Caco-2 (cell line): ENCODE data around the gene ASTN2. TPM values are rescaled to one million over a fixed set of nuclear protein-coding genes. Genes with fewer than 3 reads are reported as not detected.

Experiments used
- BruUV-seq: library from RNA; stranded (reverse); fragments of 400-500 nt; replicated peaks from 2 replicates; lab custom pipeline; 2021; lab: Mats Ljungman, UMichigan
- CTCF ChIA-PET: fragments of 300-600 bp; sonication (Branson Sonifier 250); formaldehyde crosslinking; loops from one replicate; lab custom pipeline; 2022; ENCODE audit warnings: antibody characterized with exemption; lab: Charles Lee
- POLR2A ChIA-PET: fragments of 300-600 bp; sonication (Branson Sonifier 250); formaldehyde crosslinking; loops from one replicate; lab custom pipeline; 2022; ENCODE audit warnings: antibody characterized with exemption; lab: Charles Lee
- DNase-seq, 2 experiments: peaks; one replicate each; pipeline versions ENCODE4 v3.0.0 to v3.0.0-alpha.2; 2020 to 2022
- H3K27me3 ChIP-seq: replicated peaks from 2 replicates; pipeline ENCODE4 v1.6.0; 2011; ENCODE audit warnings: low read length; ENCODE audit not compliant: control insufficient read depth, insufficient read depth
- H3K36me3 ChIP-seq: 2 replicates; pipeline ENCODE4 v1.5.1; 2011; ENCODE audit warnings: low read length; ENCODE audit not compliant: control insufficient read depth, insufficient read depth
- H3K4me1 ChIP-seq: fragments of 250-450 bp; sonication (Bioruptor Pico); 2 replicates; pipeline ENCODE4 v1.5.1; 2020; ENCODE audit warnings: mild to moderate bottlenecking
- H3K4me3 ChIP-seq: 2 replicates; pipeline ENCODE4 v1.5.1; 2011; ENCODE audit warnings: low read depth, mild to moderate bottlenecking, control low read depth, low read length
- H3K9me3 ChIP-seq: fragments of 250-450 bp; sonication (Bioruptor Pico); 2 replicates; pipeline ENCODE4 v1.5.1; 2020; ENCODE audit warnings: mild to moderate bottlenecking, moderate library complexity
- H3K27ac Mint-ChIP-seq: one replicate; pipeline ENCODE4 v1.8.0; 2022; ENCODE audit warnings: mixed read lengths; ENCODE audit not compliant: unreplicated experiment
- H3K27me3 Mint-ChIP-seq: one replicate; pipeline ENCODE4 v1.8.0; 2022; ENCODE audit warnings: mixed read lengths; ENCODE audit not compliant: insufficient read depth, unreplicated experiment
- H3K36me3 Mint-ChIP-seq: one replicate; pipeline ENCODE4 v1.8.0; 2022; ENCODE audit warnings: mild to moderate bottlenecking, mixed read lengths; ENCODE audit not compliant: insufficient read depth, unreplicated experiment
- H3K4me1 Mint-ChIP-seq: one replicate; pipeline ENCODE4 v1.8.0; 2022; ENCODE audit warnings: low read depth, mixed read lengths; ENCODE audit not compliant: unreplicated experiment
- H3K4me3 Mint-ChIP-seq: one replicate; pipeline ENCODE4 v1.8.0; 2022; ENCODE audit warnings: mild to moderate bottlenecking, moderate library complexity, mixed read lengths; ENCODE audit not compliant: unreplicated experiment
- H3K9me3 Mint-ChIP-seq: one replicate; pipeline ENCODE4 v1.8.0; 2022; ENCODE audit warnings: mixed read lengths; ENCODE audit not compliant: unreplicated experiment
- CTCF ChIP-seq, 2 experiments: fragments of 200-600 bp in 1 of 2; IDR thresholded peaks; 1 replicate in 1 of 2; 2 replicates in 1 of 2; pipeline versions ENCODE4 v1.5.1 to v1.8.0; 2011 to 2022; ENCODE audit warnings: antibody characterized with exemption in 1 of 2, control low read depth in 1 of 2, inconsistent platforms in 1 of 2, low read depth in 1 of 2, low read length in 1 of 2, mild to moderate bottlenecking in 1 of 2, moderate library complexity in 1 of 2; ENCODE audit not compliant: insufficient read depth in 1 of 2, severe bottlenecking in 1 of 2, unreplicated experiment in 1 of 2
- intact Hi-C: fragments of 100-400 bp; cut with micrococcal nuclease; formaldehyde crosslinking; loops from one replicate; pipeline ENCODE4 v1.10.0; 2022; ENCODE audit not compliant: unreplicated experiment
- total RNA-seq: library from RNA; stranded (reverse); gene quantifications from 2 replicates; pipeline ENCODE4 v1.2.3, GENCODE V29; 2022

Gene ASTN2
- total RNA-seq, 1 experiment from 2014 or later: 12.7 TPM

- no peaks in the 10 kb centered on the region for H3K9me3 Mint-ChIP-seq
- no peaks in the 10 kb centered on the region for H3K36me3 ChIP-seq
- H3K4me1 ChIP-seq: peaks cover 20% of the 10 kb centered on the region
- no peak for DNase-seq
- no peaks in the 10 kb centered on the region for H3K27me3 Mint-ChIP-seq
- BruUV-seq: no TSS peak
- ChIA-PET CTCF (no interaction called here), POLR2A (no interaction called here)
- H3K27ac Mint-ChIP-seq: no peak overlapping the region
- TF ChIP-seq CTCF (IDR thresholded peaks at IDR 0.05; ENCODE audit: insufficient read depth in 1 of 2, low read depth in 1 of 2, low read length in 1 of 2, severe bottlenecking in 1 of 2, unreplicated experiment in 1 of 2): no peak
- H3K4me3 Mint-ChIP-seq: no peak overlapping the region
- no peaks in the 10 kb centered on the region for H3K27me3 ChIP-seq
- H3K9me3 ChIP-seq: no peaks in the 10 kb centered on the region
- H3K4me3 ChIP-seq: no peak overlapping the region
- H3K4me1 Mint-ChIP-seq: peaks cover 28% of the 10 kb centered on the region
- intact Hi-C loops: loop anchor here (10.0 kb wide), 1 partner anchor 345 kb away; the partner anchor contains the start of gene PAPPA
- no peaks in the 10 kb centered on the region for H3K36me3 Mint-ChIP-seq
Observed at GRCh38 chr9:116499986-116500871, 914.6 kb downstream of the ASTN2 start.

- no peaks in the 10 kb centered on the region for H3K27me3 Mint-ChIP-seq
- TF ChIP-seq CTCF (IDR thresholded peaks at IDR 0.05; ENCODE audit: insufficient read depth in 1 of 2, low read depth in 1 of 2, low read length in 1 of 2, severe bottlenecking in 1 of 2, unreplicated experiment in 1 of 2): no peak
- H3K4me3 Mint-ChIP-seq: no peak overlapping the region
- no peaks in the 10 kb centered on the region for H3K36me3 ChIP-seq
- H3K36me3 Mint-ChIP-seq: no peaks in the 10 kb centered on the region
- intact Hi-C loops: loop anchor here (10.0 kb wide), 1 partner anchor 345 kb away; the partner anchor contains the start of gene PAPPA
- H3K9me3 Mint-ChIP-seq: no peaks in the 10 kb centered on the region
- ChIA-PET CTCF (no interaction called here), POLR2A (no interaction called here)
- H3K4me1 ChIP-seq: peaks cover 15% of the 10 kb centered on the region
- BruUV-seq: no TSS peak
- H3K9me3 ChIP-seq: no peaks in the 10 kb centered on the region
- no peaks in the 10 kb centered on the region for H3K27me3 ChIP-seq
- no peak for DNase-seq
- peaks cover 27% of the 10 kb centered on the region for H3K4me1 Mint-ChIP-seq
- H3K27ac Mint-ChIP-seq: no peak overlapping the region
- H3K4me3 ChIP-seq: no peak overlapping the region
Observed at GRCh38 chr9:116499434-116499833, 915.4 kb downstream of the ASTN2 start.

GRCh38 chr9:116497095-116497890 is 917.6 kb downstream of the ASTN2 start:
- Mint-ChIP-seq H3K36me3 (no peaks in the 10 kb centered on the region), H3K9me3 (no peaks in the 10 kb centered on the region), H3K27ac (no peak overlapping the region), H3K4me1 (peaks cover 10% of the 10 kb centered on the region), H3K4me3 (no peak overlapping the region), H3K27me3 (no peaks in the 10 kb centered on the region)
- no peak for DNase-seq
- peaks cover 10% of the 10 kb centered on the region for H3K4me1 ChIP-seq
- H3K9me3 ChIP-seq: no peaks in the 10 kb centered on the region
- intact Hi-C loops: loop anchor here (10.0 kb wide), 1 partner anchor 342 kb away; the partner anchor contains the start of gene PAPPA
- H3K27me3 ChIP-seq: no peaks in the 10 kb centered on the region
- ChIA-PET POLR2A (no interaction called here), CTCF (no interaction called here)
- no TSS peak for BruUV-seq
- no peak for TF ChIP-seq CTCF (IDR thresholded peaks at IDR 0.05; ENCODE audit: insufficient read depth in 1 of 2, low read depth in 1 of 2, low read length in 1 of 2, severe bottlenecking in 1 of 2, unreplicated experiment in 1 of 2)
- H3K4me3 ChIP-seq: no peak overlapping the region
- no peaks in the 10 kb centered on the region for H3K36me3 ChIP-seq
